Activated T-helper 1 cell treated with anti-CD3 and anti-CD28 coated beads, Interleukin-12 subunit alpha, Interleukin-12 subunit beta, Interleukin-2, Interleukin-4 antibody, amounts not matched to agents 30 ng/mL and 10 ng/mL and 1 ng/mL, durations not matched to agents 14 hours and 24 hours and 36 hours (primary cell): ENCODE results near the gene FBXL7. TPM values are rescaled to one million over a fixed set of nuclear protein-coding genes. Genes with fewer than 3 reads are reported as not detected.

Experiments
- DNase-seq: peaks from one replicate; pipeline ENCODE4 v3.0.0; 2021; ENCODE audit warnings: low spot score
- H3K27ac Mint-ChIP-seq: one replicate; pipeline ENCODE4 v1.8.0; 2021; ENCODE audit warnings: mild to moderate bottlenecking, mixed read lengths
- H3K27me3 Mint-ChIP-seq: one replicate; pipeline ENCODE4 v1.8.0; 2022; ENCODE audit warnings: mild to moderate bottlenecking, moderate library complexity, mixed read lengths; ENCODE audit not compliant: insufficient read depth
- H3K36me3 Mint-ChIP-seq: one replicate; pipeline ENCODE4 v1.8.0; 2021; ENCODE audit warnings: low read depth, mixed read lengths
- H3K4me1 Mint-ChIP-seq: one replicate; pipeline ENCODE4 v1.8.0; 2021; ENCODE audit warnings: low read depth, mixed read lengths
- H3K4me3 Mint-ChIP-seq: one replicate; pipeline ENCODE4 v1.8.0; 2021; ENCODE audit warnings: mild to moderate bottlenecking, moderate library complexity, mixed read lengths
- H3K9me3 Mint-ChIP-seq: one replicate; pipeline ENCODE4 v1.8.0; 2021; ENCODE audit warnings: mixed read lengths
- intact Hi-C: fragments of 100-400 bp; cut with micrococcal nuclease; formaldehyde crosslinking; loops from one replicate; pipeline ENCODE4 v1.15.1; 2024
- total RNA-seq: library from RNA; stranded (reverse); gene quantifications from 2 replicates; pipeline ENCODE4 v1.2.3, GENCODE V29; 2022

The FBXL7 gene
- total RNA-seq, 1 donor from 2014 or later: not detected

GRCh38 chr5:15683332-15683731 is 183.4 kb downstream of the FBXL7 start:
- Mint-ChIP-seq H3K4me3 (no peak overlapping the region), H3K27me3 (no peaks in the 10 kb centered on the region), H3K4me1 (no peaks in the 10 kb centered on the region), H3K27ac (no peak overlapping the region), H3K36me3 (no peaks in the 10 kb centered on the region), H3K9me3 (no peaks in the 10 kb centered on the region)
- intact Hi-C loops: no loop called here
- no peak for DNase-seq

GRCh38 chr5:15687401-15687800 is 187.4 kb downstream of the FBXL7 start:
- Mint-ChIP-seq H3K4me1 (no peaks in the 10 kb centered on the region), H3K27me3 (no peaks in the 10 kb centered on the region)
- intact Hi-C loops: no loop called here

GRCh38 chr5:15689836-15690235 is 189.9 kb downstream of the FBXL7 start:
- H3K36me3 Mint-ChIP-seq: no peaks in the 10 kb centered on the region
- DNase-seq: no peak
- intact Hi-C loops: no loop called here
- no peaks in the 10 kb centered on the region for H3K4me1 Mint-ChIP-seq
- H3K4me3 Mint-ChIP-seq: no peak overlapping the region
- H3K9me3 Mint-ChIP-seq: peaks cover 6% of the 10 kb centered on the region
- no peaks in the 10 kb centered on the region for H3K27me3 Mint-ChIP-seq
- no peak overlapping the region for H3K27ac Mint-ChIP-seq

More at GRCh38 chr5:15687401-15687800, 187.4 kb downstream of the FBXL7 start:
- H3K27ac Mint-ChIP-seq: no peak overlapping the region
- no peaks in the 10 kb centered on the region for H3K36me3 Mint-ChIP-seq
- H3K4me3 Mint-ChIP-seq: no peak overlapping the region
- H3K9me3 Mint-ChIP-seq: peaks cover 6% of the 10 kb centered on the region
- no peak for DNase-seq

GRCh38 chr5:15690611-15691010 is 190.6 kb downstream of the FBXL7 start:
- intact Hi-C loops: no loop called here
- H3K9me3 Mint-ChIP-seq: peaks cover 6% of the 10 kb centered on the region
- H3K27ac Mint-ChIP-seq: no peak overlapping the region
- no peak overlapping the region for H3K4me3 Mint-ChIP-seq
- no peaks in the 10 kb centered on the region for H3K36me3 Mint-ChIP-seq
- H3K27me3 Mint-ChIP-seq: no peaks in the 10 kb centered on the region
- no peaks in the 10 kb centered on the region for H3K4me1 Mint-ChIP-seq
- no peak for DNase-seq

- Mint-ChIP-seq H3K4me3 (no peak overlapping the region), H3K4me1 (no peaks in the 10 kb centered on the region), H3K27ac (no peak overlapping the region), H3K9me3 (peaks cover 6% of the 10 kb centered on the region), H3K27me3 (no peaks in the 10 kb centered on the region), H3K36me3 (no peaks in the 10 kb centered on the region)
- intact Hi-C loops: no loop called here
- DNase-seq: no peak
Observed at GRCh38 chr5:15691521-15691920, 191.5 kb downstream of the FBXL7 start.

GRCh38 chr5:15692706-15693381 is 192.9 kb downstream of the FBXL7 start:
- H3K4me3 Mint-ChIP-seq: no peak overlapping the region
- H3K4me1 Mint-ChIP-seq: no peaks in the 10 kb centered on the region
- intact Hi-C loops: no loop called here

GRCh38 chr5:15693382-15693728 is 193.4 kb downstream of the FBXL7 start:
- H3K4me3 Mint-ChIP-seq: no peak overlapping the region
- DNase-seq: no peak
- H3K36me3 Mint-ChIP-seq: no peaks in the 10 kb centered on the region
- H3K27ac Mint-ChIP-seq: no peak overlapping the region
- peaks cover 6% of the 10 kb centered on the region for H3K9me3 Mint-ChIP-seq
- no peaks in the 10 kb centered on the region for H3K4me1 Mint-ChIP-seq
- no peaks in the 10 kb centered on the region for H3K27me3 Mint-ChIP-seq
- intact Hi-C loops: no loop called here

More at GRCh38 chr5:15692706-15693381, 192.9 kb downstream of the FBXL7 start:
- no peak overlapping the region for H3K27ac Mint-ChIP-seq
- no peaks in the 10 kb centered on the region for H3K27me3 Mint-ChIP-seq
- no peak for DNase-seq
- no peaks in the 10 kb centered on the region for H3K36me3 Mint-ChIP-seq
- H3K9me3 Mint-ChIP-seq: peaks cover 6% of the 10 kb centered on the region

- H3K27me3 Mint-ChIP-seq: no peaks in the 10 kb centered on the region
- intact Hi-C loops: no loop called here
- no peak overlapping the region for H3K4me3 Mint-ChIP-seq
- H3K27ac Mint-ChIP-seq: no peak overlapping the region
- no peak for DNase-seq
- H3K9me3 Mint-ChIP-seq: peaks cover 6% of the 10 kb centered on the region
- no peaks in the 10 kb centered on the region for H3K4me1 Mint-ChIP-seq
- H3K36me3 Mint-ChIP-seq: no peaks in the 10 kb centered on the region
Observed at GRCh38 chr5:15693933-15694332, 194.0 kb downstream of the FBXL7 start.

GRCh38 chr5:15694696-15695214 is 194.8 kb downstream of the FBXL7 start:
- Mint-ChIP-seq H3K27me3 (no peaks in the 10 kb centered on the region), H3K9me3 (peaks cover 6% of the 10 kb centered on the region), H3K4me3 (no peak overlapping the region), H3K4me1 (no peaks in the 10 kb centered on the region), H3K27ac (no peak overlapping the region), H3K36me3 (no peaks in the 10 kb centered on the region)
- no peak for DNase-seq
- intact Hi-C loops: no loop called here

GRCh38 chr5:15695215-15695731 is 195.3 kb downstream of the FBXL7 start:
- H3K36me3 Mint-ChIP-seq: no peaks in the 10 kb centered on the region
- H3K4me3 Mint-ChIP-seq: no peak overlapping the region

GRCh38 chr5:15700373-15700772 is 200.4 kb downstream of the FBXL7 start:
- Mint-ChIP-seq H3K4me3 (no peak overlapping the region), H3K27ac (no peak overlapping the region), H3K9me3 (peaks cover 6% of the 10 kb centered on the region), H3K36me3 (no peaks in the 10 kb centered on the region), H3K27me3 (no peaks in the 10 kb centered on the region), H3K4me1 (no peaks in the 10 kb centered on the region)
- DNase-seq: no peak
- intact Hi-C loops: no loop called here

More at GRCh38 chr5:15695215-15695731, 195.3 kb downstream of the FBXL7 start:
- peaks cover 6% of the 10 kb centered on the region for H3K9me3 Mint-ChIP-seq
- no peak overlapping the region for H3K27ac Mint-ChIP-seq
- no peaks in the 10 kb centered on the region for H3K27me3 Mint-ChIP-seq
- intact Hi-C loops: no loop called here
- no peaks in the 10 kb centered on the region for H3K4me1 Mint-ChIP-seq
- DNase-seq: no peak

GRCh38 chr5:15702102-15702501 is 202.1 kb downstream of the FBXL7 start:
- no peaks in the 10 kb centered on the region for H3K27me3 Mint-ChIP-seq
- DNase-seq: no peak
- H3K9me3 Mint-ChIP-seq: peaks cover 11% of the 10 kb centered on the region
- intact Hi-C loops: no loop called here
- no peaks in the 10 kb centered on the region for H3K36me3 Mint-ChIP-seq
- H3K4me3 Mint-ChIP-seq: no peak overlapping the region
- no peak overlapping the region for H3K27ac Mint-ChIP-seq
- no peaks in the 10 kb centered on the region for H3K4me1 Mint-ChIP-seq

- intact Hi-C loops: no loop called here
- Mint-ChIP-seq H3K4me3 (no peak overlapping the region), H3K27me3 (no peaks in the 10 kb centered on the region), H3K4me1 (no peaks in the 10 kb centered on the region), H3K36me3 (no peaks in the 10 kb centered on the region), H3K27ac (no peak overlapping the region), H3K9me3 (peaks cover 11% of the 10 kb centered on the region)
- DNase-seq: no peak
Observed at GRCh38 chr5:15703901-15704300, 203.9 kb downstream of the FBXL7 start.
